GM13976 (cell line): Measurements from ENCODE around the gene TMEM181.

Experiments used
- DNase-seq: peaks from one replicate; pipeline ENCODE4 v3.0.0; 2012; ENCODE audit warnings: low spot score
- CTCF ChIP-seq: IDR thresholded peaks from 2 replicates; pipeline ENCODE4 v1.5.1; 2012; ENCODE audit warnings: borderline replicate concordance, mild to moderate bottlenecking; ENCODE audit not compliant: insufficient read depth; ENCODE audit errors: extremely low read depth, missing control alignments, control extremely low read depth
- in situ Hi-C: fragments of 300-500 bp; cut with MboI; formaldehyde crosslinking; loops from one replicate; pipeline ENCODE4 v1.12.0; 2022; ENCODE audit warnings: low sequenced_read_pairs, mixed read lengths, inconsistent platforms; ENCODE audit not compliant: unreplicated experiment

TMEM181 gene

GRCh38 chr6:158662954-158663624 lies 103.2 kb downstream of the TMEM181 start:
- in situ Hi-C loops, result no loop called here
- TF ChIP-seq CTCF, result no peak
- no peak for DNase-seq

- no peak for DNase-seq
- no peak for TF ChIP-seq CTCF
- in situ Hi-C loops, result no loop called here
Observed at GRCh38 chr6:158663625-158664165, 103.8 kb downstream of the TMEM181 start.

- DNase-seq, result no peak
- in situ Hi-C loops, result no loop called here
- TF ChIP-seq CTCF, result no peak
Observed at GRCh38 chr6:158665332-158665731, 105.4 kb downstream of the TMEM181 start.

GRCh38 chr6:158666628-158667359 lies 106.9 kb downstream of the TMEM181 start:
- DNase-seq, result peak; percentile 48
- in situ Hi-C loops, result no loop called here
- TF ChIP-seq CTCF, result no peak

- in situ Hi-C loops, result no loop called here
- no peak for TF ChIP-seq CTCF
- DNase-seq, result no peak
Observed at GRCh38 chr6:158667360-158667981, 107.6 kb downstream of the TMEM181 start.

- TF ChIP-seq CTCF, result no peak
- no peak for DNase-seq
- in situ Hi-C loops, result no loop called here
Observed at GRCh38 chr6:158668707-158669103, 108.8 kb downstream of the TMEM181 start.
